ENCODE measurements around the gene DBP. TPM values are rescaled to one million over a fixed set of nuclear protein-coding genes. Genes with fewer than 3 reads are reported as not detected.

Gene DBP
- total and polyA plus RNA-seq, 2 of the 13 experiments (the other 11 are each of a cell fraction or from before 2014, with no cell fraction given) = 1.7 to 5.8 TPM

- peak; percentile 96 for TF ChIP-seq ZNF607 (CRISPR knock-in tag; IDR thresholded peaks at IDR 0.05; ENCODE audit: borderline replicate concordance)
- peak; percentile 61; the same call in 1 of the 2 replicates for TF ChIP-seq ZNF280B (CRISPR knock-in tag; IDR thresholded peaks at IDR 0.05; ENCODE audit: borderline replicate concordance)
- TF ChIP-seq HNRNPL (IDR thresholded peaks at IDR 0.05; ENCODE audit: low read depth, low read length) = 0 out of 2 replicates have a peak, but pooled peaks have one; percentile 28
- peak; percentile 71; the same call in 1 of the 2 replicates for TF ChIP-seq GABPB1 (CRISPR knock-in tag; IDR thresholded peaks at IDR 0.05)
- TF ChIP-seq MED1 (CRISPR knock-in tag; IDR thresholded peaks at IDR 0.05) = no peak; the same call in 1 of the 2 replicates
- TF ChIP-seq HOMEZ (CRISPR knock-in tag; IDR thresholded peaks at IDR 0.05; ENCODE audit: low read depth) = no peak
- peak; percentile 84 for TF ChIP-seq MNT (IDR thresholded peaks at IDR 0.05)
- TF ChIP-seq UBTF (CRISPR knock-in tag; IDR thresholded peaks at IDR 0.05) = no peak
- peak; percentile 58; the same call in 1 of the 2 replicates for TF ChIP-seq HDAC2 (CRISPR knock-in tag; IDR thresholded peaks at IDR 0.05)
- TF ChIP-seq ZNF234 (CRISPR knock-in tag; conservative IDR thresholded peaks at IDR 0.05) = no peak; the same call in 1 of the 2 replicates
- TF ChIP-seq ZNF280D (CRISPR knock-in tag; IDR thresholded peaks at IDR 0.05) = 0 out of 2 replicates have a peak, but pooled peaks have one; percentile 31
- TF ChIP-seq PCBP1 (IDR thresholded peaks at IDR 0.05; ENCODE audit: borderline replicate concordance, low read depth, low read length) = no peak
- peak; percentile 69 for TF ChIP-seq ZBTB2 (CRISPR knock-in tag; IDR thresholded peaks at IDR 0.05; ENCODE audit: low read depth)
- TF ChIP-seq CCDC6 (CRISPR knock-in tag; IDR thresholded peaks at IDR 0.05) = peak; percentile 90; the same call in 1 of the 2 replicates
- no peak for TF ChIP-seq ZNF44 (CRISPR knock-in tag; IDR thresholded peaks at IDR 0.05)
- TF ChIP-seq FOSL1 (CRISPR knock-in tag; IDR thresholded peaks at IDR 0.05; ENCODE audit: borderline replicate concordance) = no peak
These were observed 319 bp upstream of the DBP start (continued) for GRCh38 chr19:48637449-48637947.

Data from HepG2 (cell line).